NCI-H2081 treated with DMSO at 0.1 percent for 48 hours (cell line): ENCODE measurements around the gene TSPAN18.

ENCODE experiments used
- DNase-seq: peaks from one replicate; lab custom pipeline; 2025; lab: John Stamatoyannopoulos, UW

Gene TSPAN18

DNA sequence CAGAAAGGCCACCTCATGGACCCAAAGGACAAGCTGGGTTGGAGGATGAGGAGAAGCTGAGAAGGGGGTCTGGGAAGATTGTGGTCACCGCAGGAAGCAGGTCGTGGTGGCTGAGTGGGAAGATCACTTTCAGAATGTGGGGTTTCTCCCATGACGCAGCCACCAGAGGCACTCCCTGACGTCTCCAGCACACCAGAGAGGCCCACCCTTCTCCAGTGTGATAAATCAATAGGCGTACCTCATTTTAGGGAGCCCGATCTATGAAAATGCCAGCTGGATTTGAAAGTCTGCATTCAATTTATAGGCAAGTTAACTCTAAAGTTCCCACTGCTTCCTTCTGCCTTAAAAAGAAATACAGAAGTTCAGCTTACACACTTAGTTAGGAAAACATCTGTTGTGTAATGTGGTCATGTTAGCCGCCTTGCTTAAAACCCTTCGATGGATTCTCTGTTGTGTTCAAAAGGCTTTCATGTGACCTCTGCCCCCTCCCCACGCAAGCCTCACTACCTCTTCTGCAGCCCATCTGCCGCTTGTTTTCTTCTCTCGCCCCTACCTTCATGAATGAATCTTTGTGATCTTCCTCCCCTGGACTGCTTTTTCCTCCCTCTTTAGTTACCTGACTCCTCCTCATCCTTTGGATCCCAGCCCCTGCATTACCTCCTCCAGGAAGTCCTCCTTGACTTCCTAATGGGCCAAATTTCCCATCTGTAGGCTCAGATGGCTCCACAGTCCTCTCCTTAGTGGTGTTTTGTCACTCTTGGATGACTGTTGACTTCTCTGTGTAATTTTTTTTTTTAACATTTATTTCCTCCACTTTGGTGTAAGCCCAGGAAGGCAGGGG, 10.7 kb downstream of the TSPAN18 start:
- no peak for DNase-seq

DNA sequence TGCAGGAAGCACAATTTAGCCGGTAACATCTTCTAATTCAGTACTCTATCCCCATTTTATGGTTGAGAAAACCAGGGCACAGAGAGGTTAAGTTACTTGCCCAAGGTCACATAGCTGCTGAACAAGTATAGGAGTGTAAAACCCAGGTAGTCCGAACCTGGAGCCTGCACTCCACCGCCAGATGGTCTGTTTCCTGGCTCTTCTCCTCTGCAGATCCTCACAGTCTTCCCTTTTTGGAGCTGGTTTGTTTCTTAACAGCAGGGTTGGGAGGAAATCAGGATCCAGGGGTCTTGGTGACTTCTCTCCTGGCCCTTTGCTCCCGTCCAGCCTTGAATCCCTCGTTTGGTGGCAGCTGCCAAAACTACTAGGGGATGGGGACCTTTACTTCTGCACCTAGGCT, 12.0 kb downstream of the TSPAN18 start:
- DNase-seq: no peak

GRCh38 chr11:44740967-44741366, 14.2 kb downstream of the TSPAN18 start:
- no peak for DNase-seq

DNA sequence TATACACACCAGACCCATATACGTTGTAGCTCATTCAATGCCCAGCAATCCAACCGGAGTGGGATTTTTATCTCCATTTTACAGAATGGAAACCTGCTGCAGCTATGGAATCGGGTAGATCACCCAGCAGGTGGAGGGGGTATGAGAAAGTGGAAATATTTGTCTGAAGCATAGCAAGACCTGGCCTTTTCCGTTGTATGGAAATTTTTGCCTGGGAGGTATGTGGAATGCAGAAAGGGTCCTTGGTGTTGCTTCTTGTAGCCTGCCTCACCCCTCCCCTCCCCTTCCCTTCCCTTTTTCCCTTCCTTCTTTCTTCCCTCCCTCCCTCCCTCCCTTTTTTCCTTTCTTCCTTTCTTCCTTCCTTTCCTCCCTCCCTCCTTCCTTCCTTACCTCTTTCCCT, 15.2 kb downstream of the TSPAN18 start:
- DNase-seq: no peak

DNA sequence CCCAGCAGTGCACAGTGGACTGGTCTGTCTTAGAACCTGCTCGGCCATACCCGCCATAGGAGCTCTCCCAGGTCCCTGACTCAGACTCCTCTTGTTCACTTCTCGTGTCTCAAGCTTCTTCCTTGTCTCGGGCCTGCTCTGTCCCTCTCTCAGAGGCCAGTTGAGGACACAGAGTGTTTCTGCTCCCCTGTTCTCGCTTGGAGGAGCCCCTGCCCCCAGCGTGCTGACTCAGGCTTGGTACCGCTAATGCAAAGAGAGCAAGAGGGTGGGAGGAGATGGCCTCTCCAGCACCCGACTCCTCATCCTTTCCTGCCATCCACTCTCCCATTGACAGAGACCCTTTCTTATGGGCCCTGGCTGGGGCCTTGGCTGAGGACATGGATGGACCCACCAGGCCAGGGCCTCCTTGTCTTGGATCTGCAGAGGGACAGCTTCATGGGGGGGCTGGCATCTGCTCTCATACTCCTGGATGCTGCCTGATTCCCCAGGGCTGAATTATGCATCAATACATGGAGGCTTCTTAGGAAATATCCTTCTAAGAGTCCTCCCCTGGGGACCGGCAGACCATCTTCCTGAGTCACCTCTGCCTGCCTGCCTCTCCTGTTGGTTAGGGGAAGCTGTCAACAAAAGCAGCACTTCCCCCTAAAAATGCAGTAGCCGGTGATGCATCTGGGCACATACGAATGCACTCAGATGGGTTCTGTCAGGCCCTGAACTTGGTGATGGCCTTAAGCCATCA, 15.9 kb downstream of the TSPAN18 start:
- DNase-seq: no peak

GRCh38 chr11:44743326-44743725, 16.6 kb downstream of the TSPAN18 start:
- no peak for DNase-seq

- no peak for DNase-seq
Measured at GRCh38 chr11:44743959-44744557, 17.3 kb downstream of the TSPAN18 start.

- DNase-seq: no peak
Measured at GRCh38 chr11:44746894-44747293, 20.1 kb downstream of the TSPAN18 start.

- DNase-seq: no peak
Measured at GRCh38 chr11:44747316-44747715, 20.6 kb downstream of the TSPAN18 start.

DNA sequence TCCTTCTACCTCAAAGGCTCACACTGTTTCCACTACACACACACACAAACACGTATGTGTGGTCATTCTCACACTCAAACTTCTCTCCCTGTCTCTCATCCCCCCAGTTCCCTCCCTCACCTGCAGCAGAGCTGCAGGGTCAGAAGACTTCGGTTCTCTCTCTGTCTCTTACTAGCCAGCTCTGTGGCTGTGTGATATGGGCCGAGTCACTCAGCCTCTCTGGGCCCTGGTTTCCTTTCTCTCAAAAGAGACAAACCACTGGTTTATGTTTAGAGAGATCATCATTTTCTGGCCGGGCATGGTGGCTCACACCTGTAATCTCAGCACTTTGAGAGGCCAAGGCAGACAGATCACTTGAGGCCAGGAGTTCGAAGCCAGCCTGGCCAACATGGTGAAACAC, 21.1 kb downstream of the TSPAN18 start:
- no peak for DNase-seq

GRCh38 chr11:44748606-44749005, 21.8 kb downstream of the TSPAN18 start:
- DNase-seq: no peak

DNA sequence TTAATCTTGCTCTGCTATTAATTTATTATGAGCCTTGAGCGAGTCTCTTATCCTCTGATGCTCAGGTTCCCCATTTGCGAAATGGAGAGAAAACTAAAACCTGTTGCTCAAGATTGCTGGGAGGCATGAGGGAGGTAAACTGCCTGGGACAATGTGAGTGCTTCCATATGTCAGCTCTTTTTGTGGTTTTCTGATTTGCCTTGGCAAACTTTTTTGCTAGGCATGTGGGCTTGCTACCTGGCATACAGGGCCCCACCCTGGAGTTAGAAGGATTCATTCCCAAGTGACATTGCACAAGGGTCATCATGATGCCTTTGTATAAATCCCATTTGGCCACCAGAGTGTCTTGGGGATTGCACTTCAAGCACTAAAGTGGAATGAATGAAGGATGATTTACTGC, 22.4 kb downstream of the TSPAN18 start:
- no peak for DNase-seq

- DNase-seq: no peak
Measured at GRCh38 chr11:44750551-44751465, 24.0 kb downstream of the TSPAN18 start.

DNA sequence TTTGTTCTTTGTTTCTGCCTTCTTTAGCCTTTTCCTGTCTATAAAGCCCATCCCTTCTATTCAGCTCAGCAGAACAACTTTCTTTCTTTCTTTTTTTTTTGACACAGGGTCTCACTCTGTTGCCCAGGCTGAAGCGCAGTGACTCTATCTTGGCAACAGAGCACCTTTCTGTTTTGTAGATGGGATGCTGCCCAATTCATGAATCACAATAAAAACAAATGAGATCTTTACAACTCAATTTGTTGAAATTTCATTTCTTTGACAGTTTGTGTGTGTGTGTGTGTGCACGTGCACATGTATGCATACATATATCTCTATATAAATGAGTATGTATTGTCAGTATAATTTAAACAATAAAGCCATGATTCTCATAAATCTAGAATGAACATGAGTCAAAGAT, 25.5 kb downstream of the TSPAN18 start:
- no peak for DNase-seq

DNA sequence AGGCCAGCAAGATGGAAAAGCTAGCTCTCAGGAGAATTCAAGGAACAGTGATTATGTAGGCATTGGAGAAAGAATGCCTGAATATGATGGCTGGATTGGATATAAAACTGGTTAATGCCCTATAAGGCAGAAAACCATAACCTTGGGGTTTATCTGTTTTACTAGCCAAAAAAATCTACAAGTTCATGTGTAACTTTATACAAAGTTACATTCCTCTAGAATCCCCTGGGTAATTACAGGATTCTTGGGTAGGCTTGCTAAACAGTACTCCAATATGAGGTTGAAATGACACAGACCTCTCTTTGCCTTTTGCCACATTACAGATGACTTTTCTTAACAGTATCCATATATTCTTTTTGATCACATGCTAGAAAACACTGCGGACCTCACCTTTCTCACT, 26.0 kb downstream of the TSPAN18 start:
- DNase-seq: no peak

DNA sequence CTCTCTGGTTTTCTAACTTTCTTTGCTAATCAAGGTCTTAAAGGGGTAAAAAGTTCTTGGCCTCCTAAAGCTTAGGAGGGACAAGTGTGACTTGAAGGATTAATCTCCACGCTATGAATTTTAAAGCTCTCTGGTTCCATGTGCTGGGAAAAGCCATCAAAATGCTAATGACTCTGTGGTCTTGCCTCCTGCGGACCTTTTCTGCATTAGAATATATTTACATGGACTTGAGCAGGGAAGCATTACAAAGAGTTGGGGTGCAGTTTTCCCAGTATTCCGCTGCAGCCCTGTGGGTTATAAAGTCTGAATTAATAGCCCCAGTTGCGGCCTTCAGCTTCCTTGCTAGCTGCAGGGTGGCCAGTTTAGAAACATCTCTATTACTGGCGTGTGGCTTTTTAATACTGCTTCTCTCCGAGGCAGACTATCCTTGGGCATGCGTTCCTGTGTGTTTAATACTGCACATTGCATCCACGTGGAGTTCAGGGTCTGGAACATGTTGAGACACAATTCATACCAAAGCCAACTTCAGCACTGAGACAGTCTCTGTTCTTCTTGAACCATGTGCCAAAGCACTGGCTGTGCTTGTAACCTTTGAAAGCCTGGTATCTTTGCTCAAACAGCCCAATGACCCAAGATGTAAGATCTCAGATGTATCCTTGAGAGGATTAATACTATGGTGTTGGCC, 27.3 kb downstream of the TSPAN18 start:
- no peak for DNase-seq

DNA sequence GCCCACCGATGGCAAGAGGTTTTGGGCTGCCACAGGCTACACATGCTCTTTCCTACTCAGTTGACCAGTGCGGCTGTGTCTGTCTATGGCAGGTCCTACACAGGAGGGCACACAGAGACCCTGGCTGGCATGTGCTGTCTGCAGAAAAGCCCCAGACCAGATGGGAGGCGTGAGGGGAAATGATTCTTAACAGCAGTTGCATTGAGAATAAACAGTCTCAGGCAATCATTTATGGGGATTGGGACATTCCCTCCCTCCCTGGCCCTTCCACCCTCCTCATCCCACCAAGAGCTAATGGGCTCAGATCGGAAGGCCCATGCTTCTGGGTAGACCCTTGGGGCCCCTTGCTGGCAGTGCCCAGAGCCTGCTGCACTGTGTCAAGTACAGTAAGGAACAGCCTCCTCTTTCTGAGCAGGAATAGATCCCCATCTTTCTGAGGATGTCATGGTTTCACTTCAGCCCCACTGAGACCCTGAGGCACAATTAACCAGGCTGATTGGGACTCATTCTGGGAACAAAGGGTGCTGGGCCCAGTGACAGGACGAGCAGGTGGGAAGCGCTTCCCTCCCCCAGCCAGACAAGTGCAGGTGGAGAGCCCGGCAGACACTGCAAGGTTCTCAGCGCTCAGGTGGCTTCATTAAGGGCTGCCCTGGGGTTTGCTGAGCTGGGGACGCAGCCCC, 28.3 kb downstream of the TSPAN18 start:
- no peak for DNase-seq

DNA sequence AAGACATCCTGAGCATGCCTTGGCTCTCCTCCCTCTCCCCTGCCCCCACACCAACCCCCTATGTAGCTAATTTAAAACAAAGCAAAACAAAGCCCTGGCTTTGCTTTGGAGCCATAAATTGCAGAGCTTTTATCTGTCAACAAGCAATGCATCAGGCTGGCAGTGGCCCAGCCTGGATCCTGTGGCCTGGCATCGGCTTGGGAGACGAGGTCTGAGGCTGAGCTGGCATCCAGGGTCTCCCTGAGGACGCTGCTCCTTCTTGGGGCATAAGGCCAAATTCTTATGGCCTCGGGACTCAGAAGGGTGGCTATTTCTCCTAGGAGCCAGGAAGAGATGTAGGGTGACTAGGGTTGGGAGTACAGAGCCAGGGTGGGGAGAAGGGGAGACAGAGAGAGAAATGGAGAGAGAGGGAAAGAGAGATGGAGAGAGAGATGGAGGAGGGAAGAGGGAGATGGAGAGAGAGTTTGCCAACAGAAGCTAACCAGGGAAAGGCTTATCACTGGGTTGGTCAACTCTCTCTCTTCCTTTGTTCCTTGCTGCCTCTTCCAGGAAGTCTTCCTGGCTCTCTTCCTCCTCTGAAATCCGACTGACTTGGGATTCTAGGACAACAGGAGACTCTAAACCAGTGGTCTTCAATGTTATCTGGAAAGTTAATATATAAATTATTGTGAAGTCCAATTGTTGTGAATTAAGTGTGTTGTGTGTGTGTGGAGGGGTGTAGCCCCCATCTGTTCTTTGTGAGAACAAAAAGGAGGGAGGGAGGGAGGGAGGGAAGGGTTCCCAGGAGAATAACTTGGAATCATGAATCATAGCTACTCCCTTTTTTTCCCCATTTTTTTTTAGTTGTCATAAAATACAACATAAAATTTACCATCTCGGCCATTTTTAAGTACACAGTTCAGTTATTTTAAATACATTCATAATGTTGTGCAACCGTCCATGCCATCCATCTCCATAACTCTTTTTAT, 29.1 kb downstream of the TSPAN18 start:
- no peak for DNase-seq

GRCh38 chr11:44758983-44759382, 32.2 kb downstream of the TSPAN18 start:
- DNase-seq: no peak
